GM19468 (cell line): Measurements from ENCODE around the gene C19orf33.
"Not testable (repeated sequence)": the region's sequence is repeated elsewhere in the genome, so short reads cannot be mapped to it uniquely, and the experiment has no call there.

Source experiments
- ATAC-seq: cut with Tn5 transposase; IDR thresholded peaks from one replicate; pipeline ENCODE4 v1.9.1; 2021; ENCODE audit warnings: mild to moderate bottlenecking, moderate library complexity, moderate number of reproducible peaks; ENCODE audit not compliant: unreplicated experiment; ENCODE audit errors: extremely low read depth

Gene C19orf33

GRCh38 chr19:38303517-38304351, at the start of gene C19orf33:
C19orf33 (plus strand) TSS chr19:38304251; CDS start chr19:38304262, 11 bp downstream.
- no peak for ATAC-seq

- ATAC-seq: no peak
These were observed 48.6 kb upstream of the C19orf33 start for GRCh38 chr19:38255383-38256014.

DNA sequence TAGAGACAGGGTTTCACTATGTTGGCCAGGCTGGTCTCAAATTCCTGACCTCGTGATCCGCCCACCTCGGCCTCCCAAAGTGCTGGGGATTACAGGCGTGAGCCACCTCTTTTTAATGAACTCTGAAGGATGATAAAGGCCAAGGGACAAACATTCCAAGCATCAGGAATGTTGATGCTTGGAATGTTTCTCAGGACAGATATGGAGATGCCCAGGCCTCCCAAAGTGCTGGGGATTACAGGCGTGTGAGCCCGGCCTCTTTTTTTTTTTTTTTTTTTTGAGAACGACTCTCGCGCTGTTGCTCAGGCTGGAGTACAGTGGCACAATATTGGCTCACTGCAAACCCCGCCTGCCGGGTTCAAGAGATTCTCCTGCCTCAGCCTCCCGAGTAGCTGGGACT, 42.1 kb upstream of the C19orf33 start:
- ATAC-seq: not testable (repeated sequence)

DNA sequence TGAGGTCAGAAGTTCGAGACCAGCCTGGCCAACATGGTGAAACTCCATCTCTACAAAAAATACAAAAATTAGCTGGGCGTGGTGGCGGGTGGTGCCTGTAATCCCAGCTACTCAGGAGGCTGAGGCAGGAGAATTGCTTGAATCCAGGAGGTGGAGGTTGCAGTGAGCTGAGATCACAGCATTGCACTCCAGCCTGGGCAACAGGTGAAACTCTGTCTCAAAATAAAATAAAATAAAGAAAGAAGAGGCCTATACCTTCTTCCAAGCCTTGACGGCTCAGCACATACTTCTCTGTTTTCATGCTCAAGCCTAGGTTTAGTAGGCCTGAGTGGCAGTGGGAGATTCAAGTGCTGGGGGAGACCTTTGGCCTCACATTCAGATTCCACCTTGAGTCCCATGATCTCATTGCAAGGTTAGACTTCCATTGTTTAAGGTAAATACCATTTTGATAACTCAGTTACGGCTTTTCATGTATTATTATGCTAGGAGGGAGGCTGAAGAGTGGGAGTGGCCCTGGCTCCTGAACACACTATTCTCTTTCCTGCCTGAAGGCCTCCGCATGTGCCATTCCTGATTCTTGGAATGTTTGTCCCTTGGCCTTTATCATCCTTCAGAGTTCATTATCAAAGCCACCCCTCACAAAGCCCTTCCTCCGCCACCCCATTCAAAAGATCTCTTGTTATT, 41.3 kb upstream of the C19orf33 start:
- ATAC-seq: no peak

GRCh38 chr19:38263689-38264485, 40.2 kb upstream of the C19orf33 start:
- ATAC-seq: no peak

- ATAC-seq: no peak
These were observed 39.4 kb upstream of the C19orf33 start, which contains the start of gene SPINT2 for GRCh38 chr19:38264486-38265212. SPINT2 (plus strand) TSS chr19:38264573; CDS start chr19:38264893, 320 bp downstream.

DNA sequence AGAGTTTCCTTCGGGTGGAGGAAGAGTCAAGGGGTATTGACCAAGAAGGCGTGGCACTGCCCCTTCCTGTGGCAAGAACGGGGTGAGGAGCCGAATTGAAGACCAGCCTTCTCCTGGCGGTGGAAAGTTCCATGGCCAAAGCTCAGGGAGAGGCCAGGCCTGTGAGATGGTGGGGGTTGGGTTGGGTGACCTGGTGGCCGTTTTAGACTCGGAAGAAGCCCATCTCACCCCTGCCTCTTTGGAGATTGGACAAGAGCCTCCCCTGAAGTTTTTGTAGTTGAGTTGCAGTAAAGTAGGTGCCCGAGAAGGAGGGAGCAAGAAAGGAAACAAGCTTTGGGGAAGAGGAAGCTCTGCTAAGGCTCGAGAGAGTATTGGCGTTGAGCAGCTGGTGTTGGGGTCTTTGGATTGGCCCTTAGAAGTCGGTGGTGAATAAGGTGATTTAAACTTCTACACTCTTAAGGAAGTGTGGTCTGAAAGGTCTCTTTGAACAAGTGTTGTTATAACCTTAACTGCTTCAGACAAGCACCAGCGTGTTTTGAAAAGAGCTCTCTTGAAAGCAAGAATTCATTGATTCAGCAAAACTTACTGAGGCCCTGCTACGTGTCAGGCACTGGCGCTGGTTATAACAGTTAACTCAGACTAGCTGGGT, 38.7 kb upstream of the C19orf33 start:
- ATAC-seq: no peak

DNA sequence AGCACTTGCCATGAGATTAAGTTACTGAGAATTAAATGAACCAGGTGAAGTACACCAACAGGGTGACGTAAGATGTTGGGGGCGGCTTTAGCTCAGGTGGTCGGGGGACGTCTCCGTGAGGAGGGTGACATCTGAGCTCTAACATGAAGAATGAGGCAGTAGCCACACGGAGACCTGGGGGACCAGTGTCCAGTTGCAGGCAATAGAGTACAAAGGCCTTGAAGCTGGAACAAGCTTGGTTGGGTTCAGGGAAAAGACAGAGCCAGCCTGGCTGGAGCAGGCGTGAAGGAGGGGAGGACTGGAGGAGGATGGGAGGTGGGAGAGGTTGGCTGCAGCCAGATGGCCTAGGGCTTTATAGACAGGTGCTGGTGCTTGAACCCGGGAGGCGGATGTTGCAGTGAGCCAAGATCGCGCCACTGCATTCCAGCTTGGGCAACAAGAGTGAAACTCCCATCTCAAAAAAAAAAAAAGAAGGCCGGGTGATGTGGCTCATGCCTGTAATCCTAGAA, 38.1 kb upstream of the C19orf33 start:
- no peak for ATAC-seq

- no peak for ATAC-seq
These were observed 37.0 kb upstream of the C19orf33 start for GRCh38 chr19:38266981-38267597.

DNA sequence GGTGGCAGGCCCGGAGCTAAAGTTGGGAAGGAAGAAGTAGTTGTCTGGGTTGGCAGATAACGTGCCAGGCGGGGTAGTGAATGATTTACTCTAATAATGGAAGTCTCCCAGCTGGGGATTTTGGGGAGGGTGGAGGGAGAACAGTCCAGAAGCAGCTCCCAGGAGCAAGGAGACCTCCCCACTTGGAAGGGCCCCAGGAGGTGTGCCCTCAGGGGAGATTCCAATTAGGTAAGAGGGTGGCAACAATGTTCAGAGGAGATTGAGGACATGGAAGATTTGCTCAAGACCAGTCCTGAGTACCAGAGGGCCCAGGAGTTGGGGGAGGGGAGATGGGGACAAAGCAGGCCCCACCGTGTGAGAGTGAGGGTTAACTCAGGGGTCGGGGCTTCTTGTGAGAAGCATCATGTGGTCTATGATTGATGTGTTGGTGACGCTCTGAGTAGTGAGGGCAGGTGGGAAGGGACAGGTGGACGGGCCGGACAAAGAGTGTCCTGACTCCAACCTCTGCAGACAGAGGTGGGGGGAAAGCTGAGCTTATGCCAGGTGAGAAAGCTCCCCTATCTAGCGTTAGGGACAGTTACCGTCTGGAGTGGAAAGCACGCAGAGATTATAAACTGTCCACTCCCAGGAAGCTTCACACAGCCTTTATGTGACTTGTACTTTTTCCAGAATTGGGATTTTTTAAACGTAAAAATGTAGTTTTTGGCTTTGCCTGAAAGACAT, 36.1 kb upstream of the C19orf33 start:
- no peak for ATAC-seq

- ATAC-seq: no peak
These were observed 35.5 kb upstream of the C19orf33 start for GRCh38 chr19:38268539-38268938.

GRCh38 chr19:38270587-38271167, 33.4 kb upstream of the C19orf33 start:
- ATAC-seq: no peak

DNA sequence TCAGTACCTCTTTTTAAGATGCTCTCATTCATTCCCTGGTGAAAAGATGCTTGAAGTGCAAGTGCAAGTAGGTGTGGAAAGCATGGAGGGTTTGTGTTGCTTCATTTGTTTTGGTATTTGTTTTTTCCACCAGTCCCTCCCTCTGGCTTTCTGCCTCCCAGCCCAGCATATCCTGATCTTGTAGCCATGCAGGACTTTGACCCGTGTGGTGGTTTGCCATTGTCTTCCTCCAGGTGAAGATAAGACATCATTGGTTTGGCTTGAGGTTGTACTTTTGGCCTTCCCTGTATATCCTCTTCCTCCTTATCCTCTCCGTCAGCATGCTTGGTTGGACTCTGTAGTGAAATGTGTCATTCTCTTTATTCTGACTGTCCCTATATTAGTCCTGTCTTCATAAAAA, 30.6 kb upstream of the C19orf33 start:
- ATAC-seq: no peak

GRCh38 chr19:38274739-38275138, 29.3 kb upstream of the C19orf33 start:
- ATAC-seq: no peak

GRCh38 chr19:38276942-38277517, 27.0 kb upstream of the C19orf33 start:
- ATAC-seq: no peak

GRCh38 chr19:38277549-38277948, 26.5 kb upstream of the C19orf33 start:
- no peak for ATAC-seq
